Measurements from ENCODE around the gene PGA4. TPM values are rescaled to one million over a fixed set of nuclear protein-coding genes. Genes with fewer than 3 reads are reported as not detected.
"Not testable (repeated sequence)": the region's sequence is repeated elsewhere in the genome, so short reads cannot be mapped to it uniquely, and the experiment has no call there.

Gene PGA4
- total RNA-seq (not detected), total RNA-seq (0 reads per million in 29 experiments)
- 0.26 TPM for total RNA-seq (2013)

GRCh38 chr11:61222047-61222446 is at the start of gene PGA4:
PGA4 (plus strand) TSS chr11:61222347; CDS start chr11:61222401, 54 bp downstream.
- not testable (repeated sequence) for H3K4me1 Mint-ChIP-seq; ATAC-seq (replicated peaks in 1 of 4); H3K27me3 ChIP-seq (replicated peaks in 1 of 2; ENCODE audit: control insufficient read depth in 2 of 2, extremely low read depth in 1 of 2, insufficient read depth in 2 of 2, low read length in 1 of 2)

GRCh38 chr11:61172356-61172755 is 49.8 kb upstream of the PGA4 start:
- H3K4me1 Mint-ChIP-seq: peaks cover 20 to 27% (median 24%) of the 10 kb centered on the region in 3 donors
- H3K27me3 Mint-ChIP-seq: peaks cover 0 to 6% of the 10 kb centered on the region in 2 donors
- ATAC-seq (replicated peaks in 1 of 4) (peak in 1 of 4 experiments; percentile 31), DNase-seq (no peak)
- H3K4me3 Mint-ChIP-seq: peak overlapping the region in 1 of 3 donors; percentile 50
- no peaks in the 10 kb centered on the region for H3K9me3 ChIP-seq
- peaks cover 11 to 21% of the 10 kb centered on the region in 2 experiments for H3K4me1 ChIP-seq (ENCODE audit: control insufficient read depth in 1 of 2, extremely low read depth in 1 of 2, insufficient read depth in 2 of 2, low read length in 2 of 2)
- CTCF ChIA-PET: no interaction called here
- no peaks in the 10 kb centered on the region for H3K36me3 ChIP-seq (ENCODE audit: control insufficient read depth in 2 of 2, extremely low read depth in 1 of 2, insufficient read depth in 1 of 2, low read length in 1 of 2)
- no peaks in the 10 kb centered on the region for H3K36me3 Mint-ChIP-seq
- H3K9me3 Mint-ChIP-seq: no peaks in the 10 kb centered on the region
- H3K27ac ChIP-seq (ENCODE audit: low read length): no peak overlapping the region
- peaks cover 0 to 18% of the 10 kb centered on the region in 2 experiments for H3K27me3 ChIP-seq (replicated peaks in 1 of 2; ENCODE audit: control insufficient read depth in 2 of 2, extremely low read depth in 1 of 2, insufficient read depth in 2 of 2, low read length in 1 of 2)
- no peak overlapping the region for H3K4me3 ChIP-seq (ENCODE audit: control insufficient read depth in 1 of 2, extremely low read depth in 1 of 2, low read length in 1 of 2)
- POLR2A ChIA-PET: no interaction called here
- H3K27ac Mint-ChIP-seq: peak overlapping the region; percentile 54 to 74
- 18% methylated on average over 4 of the region's 5 CpGs for WGBS (ENCODE audit: insufficient coverage)

More at GRCh38 chr11:61222047-61222446, at the start of gene PGA4:
- DNase-seq; H3K27ac ChIP-seq (ENCODE audit: low read length); H3K9me3 Mint-ChIP-seq; H3K36me3 Mint-ChIP-seq; H3K4me3 Mint-ChIP-seq; H3K27me3 Mint-ChIP-seq; POLR2A ChIA-PET; H3K9me3 ChIP-seq; H3K36me3 ChIP-seq (ENCODE audit: control insufficient read depth in 2 of 2, extremely low read depth in 1 of 2, insufficient read depth in 1 of 2, low read length in 1 of 2); H3K27ac Mint-ChIP-seq; H3K4me3 ChIP-seq (ENCODE audit: control insufficient read depth in 1 of 2, extremely low read depth in 1 of 2, low read length in 1 of 2); CTCF ChIA-PET; H3K4me1 ChIP-seq (ENCODE audit: control insufficient read depth in 1 of 2, extremely low read depth in 1 of 2, insufficient read depth in 2 of 2, low read length in 2 of 2): not testable (repeated sequence)
- no CpG with 5 or more reads among the region's 8 CpGs for WGBS (ENCODE audit: insufficient coverage)

- H3K36me3 Mint-ChIP-seq: no peaks in the 10 kb centered on the region
- peaks cover 0 to 18% of the 10 kb centered on the region in 2 experiments for H3K27me3 ChIP-seq (replicated peaks in 1 of 2; ENCODE audit: control insufficient read depth in 2 of 2, extremely low read depth in 1 of 2, insufficient read depth in 2 of 2, low read length in 1 of 2)
- peaks cover 0 to 6% of the 10 kb centered on the region in 2 donors for H3K27me3 Mint-ChIP-seq
- ChIA-PET POLR2A (no interaction called here), CTCF (no interaction called here)
- H3K36me3 ChIP-seq (ENCODE audit: control insufficient read depth in 2 of 2, extremely low read depth in 1 of 2, insufficient read depth in 1 of 2, low read length in 1 of 2): no peaks in the 10 kb centered on the region
- peak overlapping the region in 1 of 2 donors; percentile 74 for H3K27ac Mint-ChIP-seq
- no peak overlapping the region for H3K4me3 ChIP-seq (ENCODE audit: control insufficient read depth in 1 of 2, extremely low read depth in 1 of 2, low read length in 1 of 2)
- H3K4me1 ChIP-seq (ENCODE audit: control insufficient read depth in 1 of 2, extremely low read depth in 1 of 2, insufficient read depth in 2 of 2, low read length in 2 of 2): peaks cover 11 to 21% of the 10 kb centered on the region in 2 experiments
- DNase-seq (no peak), ATAC-seq (replicated peaks in 1 of 4) (no peak)
- H3K9me3 Mint-ChIP-seq: no peaks in the 10 kb centered on the region
- peaks cover 18 to 24% (median 22%) of the 10 kb centered on the region in 3 donors for H3K4me1 Mint-ChIP-seq
- H3K9me3 ChIP-seq: no peaks in the 10 kb centered on the region
- 100% methylated on average over 1 of the region's 3 CpGs for WGBS (ENCODE audit: insufficient coverage)
- no peak overlapping the region for H3K27ac ChIP-seq (ENCODE audit: low read length)
- peak overlapping the region in 1 of 3 donors; percentile 50 for H3K4me3 Mint-ChIP-seq
Observed at GRCh38 chr11:61172888-61173287, 49.3 kb upstream of the PGA4 start.

- Histone ChIP-seq H3K27me3 (replicated peaks in 1 of 2; ENCODE audit: control insufficient read depth in 2 of 2, extremely low read depth in 1 of 2, insufficient read depth in 2 of 2, low read length in 1 of 2) (peaks cover 0 to 21% of the 10 kb centered on the region in 2 experiments), H3K27ac (ENCODE audit: low read length) (no peak overlapping the region), H3K36me3 (ENCODE audit: control insufficient read depth in 2 of 2, extremely low read depth in 1 of 2, insufficient read depth in 1 of 2, low read length in 1 of 2) (no peaks in the 10 kb centered on the region), H3K4me1 (ENCODE audit: control insufficient read depth in 1 of 2, extremely low read depth in 1 of 2, insufficient read depth in 2 of 2, low read length in 2 of 2) (peaks cover 9 to 16% of the 10 kb centered on the region in 2 experiments), H3K9me3 (no peaks in the 10 kb centered on the region), H3K4me3 (ENCODE audit: control insufficient read depth in 1 of 2, extremely low read depth in 1 of 2, low read length in 1 of 2) (no peak overlapping the region)
- ChIA-PET CTCF (no interaction called here), POLR2A (interaction anchor here in 1 of 2 donors (0.5 kb wide), 1 partner anchor 182 kb away, joined by 6 read pairs; no protein-coding TSS in a partner anchor)
- DNase-seq (no peak), ATAC-seq (replicated peaks in 1 of 4) (no peak)
- peaks cover 0 to 6% of the 10 kb centered on the region in 2 donors for H3K27me3 Mint-ChIP-seq
- H3K27ac Mint-ChIP-seq: no peak overlapping the region
- no peak overlapping the region for H3K4me3 Mint-ChIP-seq
- 90% methylated on average over 3 of the region's 4 CpGs for WGBS (ENCODE audit: insufficient coverage)
- no peaks in the 10 kb centered on the region for H3K36me3 Mint-ChIP-seq
- no peaks in the 10 kb centered on the region for H3K9me3 Mint-ChIP-seq
- H3K4me1 Mint-ChIP-seq: peaks cover 16 to 24% (median 18%) of the 10 kb centered on the region in 3 donors
Observed at GRCh38 chr11:61173456-61173855, 48.7 kb upstream of the PGA4 start.

- CTCF ChIA-PET: no interaction called here
Observed at GRCh38 chr11:61174273-61174672, 47.9 kb upstream of the PGA4 start.

GRCh38 chr11:61174949-61175348 is 47.2 kb upstream of the PGA4 start:
- Histone ChIP-seq H3K9me3 (no peaks in the 10 kb centered on the region), H3K4me1 (ENCODE audit: control insufficient read depth in 1 of 2, extremely low read depth in 1 of 2, insufficient read depth in 2 of 2, low read length in 2 of 2) (peaks cover 9 to 16% of the 10 kb centered on the region in 2 experiments), H3K27me3 (replicated peaks in 1 of 2; ENCODE audit: control insufficient read depth in 2 of 2, extremely low read depth in 1 of 2, insufficient read depth in 2 of 2, low read length in 1 of 2) (peaks cover 0 to 18% of the 10 kb centered on the region in 2 experiments), H3K4me3 (ENCODE audit: control insufficient read depth in 1 of 2, extremely low read depth in 1 of 2, low read length in 1 of 2) (no peak overlapping the region), H3K36me3 (ENCODE audit: control insufficient read depth in 2 of 2, extremely low read depth in 1 of 2, insufficient read depth in 1 of 2, low read length in 1 of 2) (no peaks in the 10 kb centered on the region), H3K27ac (ENCODE audit: low read length) (no peak overlapping the region)
- Mint-ChIP-seq H3K36me3 (no peaks in the 10 kb centered on the region), H3K27ac (no peak overlapping the region), H3K4me1 (peaks cover 13 to 24% (median 13%) of the 10 kb centered on the region in 3 donors), H3K4me3 (no peak overlapping the region), H3K9me3 (no peaks in the 10 kb centered on the region), H3K27me3 (peaks cover 0 to 6% of the 10 kb centered on the region in 2 donors)
- DNase-seq (no peak), ATAC-seq (replicated peaks in 1 of 4) (no peak)
- WGBS (ENCODE audit: insufficient coverage): 86% methylated on average over 3 of the region's 6 CpGs
- ChIA-PET POLR2A (interaction anchor here in 1 of 2 donors (0.5 kb wide), 1 partner anchor 8 kb away, joined by 3 read pairs; no protein-coding TSS in a partner anchor), CTCF (no interaction called here)

More at GRCh38 chr11:61174273-61174672, 47.9 kb upstream of the PGA4 start:
- DNase-seq (no peak), ATAC-seq (replicated peaks in 1 of 4) (no peak)
- 66% methylated on average over 5 of the region's 6 CpGs for WGBS (ENCODE audit: insufficient coverage)
- Histone ChIP-seq H3K4me1 (ENCODE audit: control insufficient read depth in 1 of 2, extremely low read depth in 1 of 2, insufficient read depth in 2 of 2, low read length in 2 of 2) (peaks cover 9 to 16% of the 10 kb centered on the region in 2 experiments), H3K36me3 (ENCODE audit: control insufficient read depth in 2 of 2, extremely low read depth in 1 of 2, insufficient read depth in 1 of 2, low read length in 1 of 2) (no peaks in the 10 kb centered on the region), H3K27ac (ENCODE audit: low read length) (no peak overlapping the region), H3K27me3 (replicated peaks in 1 of 2; ENCODE audit: control insufficient read depth in 2 of 2, extremely low read depth in 1 of 2, insufficient read depth in 2 of 2, low read length in 1 of 2) (peaks cover 0 to 21% of the 10 kb centered on the region in 2 experiments), H3K4me3 (ENCODE audit: control insufficient read depth in 1 of 2, extremely low read depth in 1 of 2, low read length in 1 of 2) (no peak overlapping the region), H3K9me3 (no peaks in the 10 kb centered on the region)
- no peak overlapping the region for H3K4me3 Mint-ChIP-seq
- H3K9me3 Mint-ChIP-seq: no peaks in the 10 kb centered on the region
- H3K36me3 Mint-ChIP-seq: no peaks in the 10 kb centered on the region
- POLR2A ChIA-PET: no interaction called here
- H3K4me1 Mint-ChIP-seq: peaks cover 13 to 24% (median 13%) of the 10 kb centered on the region in 3 donors
- peaks cover 0 to 6% of the 10 kb centered on the region in 2 donors for H3K27me3 Mint-ChIP-seq
- no peak overlapping the region for H3K27ac Mint-ChIP-seq

All from T-cell (primary cell).